Glutamatergic neuron (in vitro differentiated cells): ENCODE results near the gene TMEM213. TPM values are rescaled to one million over a fixed set of nuclear protein-coding genes. Genes with fewer than 3 reads are reported as not detected.

Source experiments
- DNase-seq: peaks from one replicate; pipeline ENCODE4 v3.0.0; 2022
- H3K27ac Mint-ChIP-seq: one replicate; pipeline ENCODE4 v1.8.0; 2020; ENCODE audit warnings: mild to moderate bottlenecking, mixed read lengths, inconsistent platforms; ENCODE audit not compliant: unreplicated experiment
- H3K27me3 Mint-ChIP-seq: one replicate; pipeline ENCODE4 v1.8.0; 2020; ENCODE audit warnings: mild to moderate bottlenecking, moderate library complexity, mixed read lengths, inconsistent platforms; ENCODE audit not compliant: unreplicated experiment
- H3K36me3 Mint-ChIP-seq: one replicate; pipeline ENCODE4 v1.8.0; 2020; ENCODE audit warnings: mild to moderate bottlenecking, mixed read lengths, inconsistent platforms; ENCODE audit not compliant: unreplicated experiment
- H3K4me1 Mint-ChIP-seq: one replicate; pipeline ENCODE4 v1.8.0; 2020; ENCODE audit warnings: mild to moderate bottlenecking, low read depth, mixed read lengths, inconsistent platforms; ENCODE audit not compliant: unreplicated experiment
- H3K4me3 Mint-ChIP-seq: one replicate; pipeline ENCODE4 v1.8.0; 2020; ENCODE audit warnings: mild to moderate bottlenecking, mixed read lengths, inconsistent platforms; ENCODE audit not compliant: unreplicated experiment
- H3K9me3 Mint-ChIP-seq: one replicate; pipeline ENCODE4 v1.8.0; 2020; ENCODE audit warnings: mild to moderate bottlenecking, moderate library complexity, mixed read lengths, inconsistent platforms; ENCODE audit not compliant: unreplicated experiment
- CTCF ChIP-seq: fragments of 200-600 bp; sonication (generic); IDR thresholded peaks from one replicate; pipeline ENCODE4 v1.5.0; 2021; ENCODE audit not compliant: partially characterized antibody, unreplicated experiment
- total RNA-seq: library from RNA; stranded (reverse); fragmentation: NEBNext Ultra II Directional; extraction: Animal tissue kit (Norgen Biotek cat#: 25700); gene quantifications from one replicate; pipeline ENCODE4 v1.2.1, GENCODE V29; 2021; ENCODE audit not compliant: unreplicated experiment

Gene TMEM213
- total RNA-seq, 1 donor from 2014 or later: not detected

GRCh38 chr7:138776166-138776833 lies 21.5 kb upstream of the TMEM213 start:
- Mint-ChIP-seq H3K36me3 (no peaks in the 10 kb centered on the region), H3K4me3 (no peak overlapping the region), H3K4me1 (no peaks in the 10 kb centered on the region), H3K9me3 (no peaks in the 10 kb centered on the region), H3K27ac (no peak overlapping the region), H3K27me3 (peaks cover 3% of the 10 kb centered on the region)
- TF ChIP-seq CTCF: no peak
- DNase-seq: no peak

GRCh38 chr7:138781004-138781403 lies 16.8 kb upstream of the TMEM213 start:
- no peak for TF ChIP-seq CTCF

GRCh38 chr7:138784692-138785091 lies 13.1 kb upstream of the TMEM213 start:
- no peak for DNase-seq
- Mint-ChIP-seq H3K4me3 (no peak overlapping the region), H3K27me3 (peaks cover 2% of the 10 kb centered on the region), H3K4me1 (no peaks in the 10 kb centered on the region), H3K27ac (no peak overlapping the region), H3K9me3 (peaks cover 2% of the 10 kb centered on the region), H3K36me3 (peaks cover 5% of the 10 kb centered on the region)
- no peak for TF ChIP-seq CTCF

More at GRCh38 chr7:138781004-138781403, 16.8 kb upstream of the TMEM213 start:
- H3K27ac Mint-ChIP-seq: no peak overlapping the region
- no peak for DNase-seq
- H3K36me3 Mint-ChIP-seq: no peaks in the 10 kb centered on the region
- no peaks in the 10 kb centered on the region for H3K9me3 Mint-ChIP-seq
- no peaks in the 10 kb centered on the region for H3K4me1 Mint-ChIP-seq
- peaks cover 2% of the 10 kb centered on the region for H3K27me3 Mint-ChIP-seq
- H3K4me3 Mint-ChIP-seq: no peak overlapping the region

- DNase-seq: no peak
- Mint-ChIP-seq H3K36me3 (peaks cover 5% of the 10 kb centered on the region), H3K27me3 (peaks cover 2% of the 10 kb centered on the region), H3K4me1 (no peaks in the 10 kb centered on the region), H3K9me3 (peaks cover 2% of the 10 kb centered on the region), H3K4me3 (no peak overlapping the region), H3K27ac (no peak overlapping the region)
- TF ChIP-seq CTCF: no peak
Observed at GRCh38 chr7:138785587-138786437, 12.0 kb upstream of the TMEM213 start.
